Thoracic aorta (tissue), 2 donors: Measurements from ENCODE around the gene NAALADL2. TPM values are rescaled to one million over a fixed set of nuclear protein-coding genes. Genes with fewer than 3 reads are reported as not detected.
A peak's percentile ranks its signal among the peaks of the same experiment; 100 is the strongest.

Experiments
- ATAC-seq: fragments of 150-250 bp; one replicate; pipeline ENCODE4 v1.8.0; 2017; ENCODE audit warnings: low read depth; ENCODE audit not compliant: insufficient number of reproducible peaks, low FRiP score
- DNase-seq: peaks from one replicate; pipeline ENCODE4 v3.0.0-alpha.2; 2020; ENCODE audit warnings: low spot score
- H3K27ac ChIP-seq, 2 donors: fragments of 200-600 bp; sonication (generic); 1 replicate in 1 of 2; 2 replicates in 1 of 2; pipeline ENCODE4 v1.5.1; 2016; ENCODE audit warnings: mild to moderate bottlenecking in 2 of 2, moderate library complexity in 2 of 2
- H3K27me3 ChIP-seq: fragments of 200-600 bp; sonication (generic); replicated peaks from 2 replicates; pipeline ENCODE4 v1.6.0; 2016; ENCODE audit warnings: mild to moderate bottlenecking; ENCODE audit not compliant: insufficient read depth
- H3K36me3 ChIP-seq: fragments of 200-600 bp; sonication (generic); one replicate; pipeline ENCODE4 v1.5.1; 2016
- H3K4me1 ChIP-seq, 2 donors: fragments of 200-600 bp; sonication (generic); 1 replicate in 1 of 2; 2 replicates in 1 of 2; pipeline versions ENCODE4 v1.5.1 to v1.6.0; 2016; ENCODE audit warnings: low read depth in 2 of 2, mild to moderate bottlenecking in 1 of 2; ENCODE audit not compliant: control insufficient read depth in 1 of 2
- H3K4me3 ChIP-seq: fragments of 200-600 bp; sonication (generic); 2 replicates; pipeline ENCODE4 v1.5.1; 2016; ENCODE audit warnings: mild to moderate bottlenecking
- H3K9me3 ChIP-seq: fragments of 200-600 bp; sonication (generic); 2 replicates; pipeline ENCODE4 v1.5.1; 2016
- total RNA-seq, 2 donors: library from RNA; depleted of rRNA; stranded (reverse); fragments of >200 nt; gene quantifications; one replicate each; pipeline versions ENCODE4 v1.1.0 to v1.2.3, GENCODE V29; 2016
- TF ChIP-seq, protein P1 (sequence below): fragments of 200-600 bp; sonication (generic); IDR thresholded peaks from one replicate; pipeline ENCODE4 v1.5.1; 2019; ENCODE audit warnings: antibody characterized with exemption

NAALADL2 gene
- total RNA-seq, 2 donors from 2014 or later = 12.9 to 21.0 TPM

DNA sequence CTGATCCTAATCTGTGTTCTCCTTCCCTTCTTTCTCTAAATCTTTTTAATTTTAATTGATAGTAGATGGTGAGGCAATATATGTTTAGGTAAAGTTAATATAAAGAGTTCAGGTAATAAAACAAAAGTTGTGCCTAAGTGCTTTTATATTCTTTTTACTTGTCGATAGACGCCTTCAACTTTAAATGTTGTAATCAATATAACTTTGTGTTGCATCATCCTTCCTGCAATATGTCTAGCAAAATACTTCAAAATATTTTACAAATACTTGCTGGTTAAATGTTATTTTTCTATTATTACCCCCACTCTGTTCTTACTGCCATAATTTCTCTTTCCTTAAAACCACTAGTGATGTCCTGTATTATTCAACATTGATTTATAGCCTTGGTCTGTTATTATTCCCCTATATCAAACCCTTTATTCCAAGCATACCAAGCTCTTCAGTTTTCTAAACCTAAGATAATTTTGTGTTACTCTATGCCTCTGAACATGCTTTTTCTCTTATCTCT lies 92.4 kb downstream of the NAALADL2 start:
- no peaks in the 10 kb centered on the region for H3K9me3 ChIP-seq
- ATAC-seq = no peak
- TF ChIP-seq, protein P1, sequence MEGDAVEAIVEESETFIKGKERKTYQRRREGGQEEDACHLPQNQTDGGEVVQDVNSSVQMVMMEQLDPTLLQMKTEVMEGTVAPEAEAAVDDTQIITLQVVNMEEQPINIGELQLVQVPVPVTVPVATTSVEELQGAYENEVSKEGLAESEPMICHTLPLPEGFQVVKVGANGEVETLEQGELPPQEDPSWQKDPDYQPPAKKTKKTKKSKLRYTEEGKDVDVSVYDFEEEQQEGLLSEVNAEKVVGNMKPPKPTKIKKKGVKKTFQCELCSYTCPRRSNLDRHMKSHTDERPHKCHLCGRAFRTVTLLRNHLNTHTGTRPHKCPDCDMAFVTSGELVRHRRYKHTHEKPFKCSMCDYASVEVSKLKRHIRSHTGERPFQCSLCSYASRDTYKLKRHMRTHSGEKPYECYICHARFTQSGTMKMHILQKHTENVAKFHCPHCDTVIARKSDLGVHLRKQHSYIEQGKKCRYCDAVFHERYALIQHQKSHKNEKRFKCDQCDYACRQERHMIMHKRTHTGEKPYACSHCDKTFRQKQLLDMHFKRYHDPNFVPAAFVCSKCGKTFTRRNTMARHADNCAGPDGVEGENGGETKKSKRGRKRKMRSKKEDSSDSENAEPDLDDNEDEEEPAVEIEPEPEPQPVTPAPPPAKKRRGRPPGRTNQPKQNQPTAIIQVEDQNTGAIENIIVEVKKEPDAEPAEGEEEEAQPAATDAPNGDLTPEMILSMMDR = no peak

DNA sequence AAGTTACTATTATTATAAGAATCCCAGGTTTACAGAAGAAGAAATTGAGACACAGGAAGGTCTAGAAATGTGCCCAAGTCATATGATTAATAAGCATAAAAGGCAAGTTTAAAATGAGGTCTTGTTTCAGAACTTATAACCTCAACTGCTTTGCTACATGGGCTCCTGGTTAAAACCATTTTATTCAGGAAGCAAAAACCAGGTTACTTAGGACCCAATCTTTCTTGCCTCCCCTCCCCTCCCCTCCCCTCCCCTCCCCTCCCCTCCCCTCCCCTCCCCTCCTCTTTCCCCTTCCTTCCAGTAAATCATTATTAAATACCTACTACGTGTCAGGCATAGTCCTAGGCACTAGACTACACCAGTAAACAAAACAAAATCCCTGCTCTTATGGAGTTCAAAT lies 93.9 kb downstream of the NAALADL2 start:
- DNase-seq = no peak
- H3K36me3 ChIP-seq = no peaks in the 10 kb centered on the region
- TF ChIP-seq, protein P1 = no peak
- H3K9me3 ChIP-seq = no peaks in the 10 kb centered on the region
- no peaks in the 10 kb centered on the region for H3K27me3 ChIP-seq
- no peak for ATAC-seq
- H3K4me3 ChIP-seq = no peak overlapping the region
- no peak overlapping the region for H3K27ac ChIP-seq
- peaks cover 12 to 32% of the 10 kb centered on the region in 2 donors for H3K4me1 ChIP-seq

More for the DNA sequence above, 92.4 kb downstream of the NAALADL2 start:
- peaks cover 2 to 17% of the 10 kb centered on the region in 2 donors for H3K4me1 ChIP-seq
- no peaks in the 10 kb centered on the region for H3K27me3 ChIP-seq
- no peak overlapping the region for H3K4me3 ChIP-seq
- peak overlapping the region in 1 of 2 donors; percentile 23 for H3K27ac ChIP-seq
- DNase-seq = no peak
- H3K36me3 ChIP-seq = no peaks in the 10 kb centered on the region

DNA sequence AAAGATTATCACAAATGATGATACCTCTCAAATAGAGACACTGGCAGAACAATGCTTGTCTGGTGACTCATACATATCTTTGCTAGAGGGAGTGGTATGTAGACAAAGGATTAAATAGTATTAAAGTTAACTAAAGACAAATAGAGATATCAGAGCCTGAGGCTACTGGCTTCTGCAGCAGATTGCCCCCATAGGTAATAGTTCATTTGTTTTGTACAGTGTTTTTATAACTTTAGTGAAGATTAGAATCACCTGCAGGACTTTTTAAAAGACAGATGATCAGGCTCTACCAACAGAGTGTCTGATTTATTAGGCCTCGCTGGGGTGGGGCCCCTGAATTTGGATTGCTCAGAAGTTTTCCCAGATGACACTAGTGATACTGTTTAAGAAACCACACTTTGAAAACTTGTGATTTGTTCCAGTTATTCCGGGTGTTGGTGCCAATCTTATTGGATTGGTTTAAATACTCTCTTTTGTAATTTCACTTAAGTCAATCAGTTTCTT lies 96.4 kb downstream of the NAALADL2 start:
- H3K4me1 ChIP-seq = peaks cover 13 to 34% of the 10 kb centered on the region in 2 donors
- H3K27me3 ChIP-seq = no peaks in the 10 kb centered on the region
- no peak overlapping the region for H3K27ac ChIP-seq
- ATAC-seq (no peak), DNase-seq (no peak)
- TF ChIP-seq, protein P1 = no peak
- H3K36me3 ChIP-seq = no peaks in the 10 kb centered on the region
- no peaks in the 10 kb centered on the region for H3K9me3 ChIP-seq
- H3K4me3 ChIP-seq = no peak overlapping the region

DNA sequence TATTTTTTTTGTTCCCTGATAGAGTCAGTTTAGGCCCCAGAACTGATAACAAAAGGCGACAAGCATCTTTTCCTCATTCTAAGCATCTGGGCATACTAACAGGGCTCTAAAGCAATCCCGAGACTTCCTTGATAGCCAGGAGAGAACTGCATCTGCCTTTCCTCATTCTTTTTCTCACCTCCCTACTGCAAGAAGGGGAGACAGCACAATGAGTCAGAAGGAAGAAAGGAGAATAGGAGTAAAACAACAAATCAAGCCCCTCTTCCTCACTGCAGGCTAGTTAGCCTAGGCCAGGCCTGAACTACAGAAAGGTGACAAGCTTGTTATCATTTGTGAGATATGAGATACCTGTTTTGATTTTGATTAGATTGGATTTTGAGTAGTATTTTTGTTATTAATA lies 97.9 kb downstream of the NAALADL2 start:
- H3K36me3 ChIP-seq = no peaks in the 10 kb centered on the region
- H3K9me3 ChIP-seq = no peaks in the 10 kb centered on the region
- DNase-seq = no peak
- no peak overlapping the region for H3K4me3 ChIP-seq
- no peak for ATAC-seq
- H3K4me1 ChIP-seq = peaks cover 10 to 30% of the 10 kb centered on the region in 2 donors
- no peaks in the 10 kb centered on the region for H3K27me3 ChIP-seq
- H3K27ac ChIP-seq = peak overlapping the region; percentile 10 to 56
- TF ChIP-seq, protein P1 = no peak

DNA sequence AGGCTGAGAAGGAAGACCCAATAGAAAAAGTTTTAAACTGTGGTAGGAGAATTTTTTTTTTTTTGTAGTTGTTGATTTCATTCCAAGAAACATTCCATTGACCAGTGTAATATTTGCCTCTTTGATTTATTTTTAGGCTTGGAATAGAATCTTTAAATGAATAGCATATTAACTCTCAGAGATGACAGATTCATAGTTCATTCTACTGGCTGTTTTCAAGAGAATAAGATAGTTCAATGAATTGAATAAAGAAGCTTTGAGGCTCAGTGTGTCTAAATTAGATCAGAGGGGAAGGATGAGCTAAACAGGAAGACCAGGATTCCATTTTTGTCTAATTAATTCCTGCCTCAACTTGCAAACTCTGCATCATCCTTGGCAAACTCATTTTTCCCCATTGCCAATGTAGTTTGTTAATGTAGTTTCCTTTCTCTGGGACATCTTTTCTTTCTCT lies 98.4 kb downstream of the NAALADL2 start:
- Histone ChIP-seq H3K4me3 (no peak overlapping the region), H3K36me3 (no peaks in the 10 kb centered on the region), H3K27ac (peak overlapping the region; percentile 10 to 56), H3K9me3 (no peaks in the 10 kb centered on the region), H3K4me1 (peaks cover 10 to 30% of the 10 kb centered on the region in 2 donors), H3K27me3 (no peaks in the 10 kb centered on the region)
- ATAC-seq (no peak), DNase-seq (no peak)
- TF ChIP-seq, protein P1 = no peak
